AG08395 (cell line): Measurements from ENCODE around the gene OMP.
"Not testable (repeated sequence)": the region's sequence is repeated elsewhere in the genome, so short reads cannot be mapped to it uniquely, and the experiment has no call there.

Experiments
- DNase-seq: peaks from one replicate; pipeline ENCODE4 v3.0.0; 2012; ENCODE audit warnings: mixed read lengths, low spot score

OMP gene

GRCh38 chr11:77102246-77103210 lies at the start of gene OMP:
OMP (plus strand) TSS chr11:77102840; CDS start chr11:77102840, 0 bp downstream.
- no peak for DNase-seq

GRCh38 chr11:77053217-77054015 lies 49.2 kb upstream of the OMP start:
- DNase-seq: no peak

GRCh38 chr11:77054084-77054483 lies 48.6 kb upstream of the OMP start:
- no peak for DNase-seq

- DNase-seq: no peak
These were observed 47.5 kb upstream of the OMP start for GRCh38 chr11:77055101-77055561.

GRCh38 chr11:77055913-77056312 lies 46.7 kb upstream of the OMP start:
- no peak for DNase-seq

- DNase-seq: no peak
These were observed 45.7 kb upstream of the OMP start for GRCh38 chr11:77056814-77057402.

GRCh38 chr11:77057938-77058474 lies 44.6 kb upstream of the OMP start:
- no peak for DNase-seq

GRCh38 chr11:77058900-77059299 lies 43.7 kb upstream of the OMP start:
- DNase-seq: no peak

- no peak for DNase-seq
These were observed 42.8 kb upstream of the OMP start for GRCh38 chr11:77059806-77060205.

GRCh38 chr11:77060234-77060633 lies 42.4 kb upstream of the OMP start:
- DNase-seq: no peak

- not testable (repeated sequence) for DNase-seq
These were observed 41.4 kb upstream of the OMP start for GRCh38 chr11:77061258-77061657.

GRCh38 chr11:77062924-77063323 lies 39.7 kb upstream of the OMP start:
- no peak for DNase-seq

GRCh38 chr11:77063407-77063806 lies 39.2 kb upstream of the OMP start:
- DNase-seq: no peak

GRCh38 chr11:77063861-77064260 lies 38.8 kb upstream of the OMP start:
- no peak for DNase-seq

- no peak for DNase-seq
These were observed 37.9 kb upstream of the OMP start for GRCh38 chr11:77064648-77065217.

- peak; percentile 65 for DNase-seq
These were observed 36.8 kb upstream of the OMP start for GRCh38 chr11:77065878-77066228.

GRCh38 chr11:77066229-77067042 lies 36.2 kb upstream of the OMP start, which contains the start of gene CAPN5:
CAPN5 (plus strand) TSS chr11:77066971; CDS start chr11:77084887, 17,916 bp downstream.
- DNase-seq: peak; percentile 99

- DNase-seq: no peak
These were observed 34.7 kb upstream of the OMP start for GRCh38 chr11:77067861-77068443.

GRCh38 chr11:77068457-77069335 lies 33.9 kb upstream of the OMP start:
- no peak for DNase-seq
